K562 (cell line): ENCODE data around the gene LSM8. TPM values are rescaled to one million over a fixed set of nuclear protein-coding genes. Genes with fewer than 3 reads are reported as not detected.

ENCODE experiments used
- ATAC-seq: fragments of 200-7000 bp; cut with Tn5 transposase; 3 replicates; pipeline ENCODE4 v1.9.1; 2020; ENCODE audit warnings: moderate library complexity
- BruUV-seq: library from RNA; stranded (reverse); fragments of 400-500 nt; replicated peaks from 2 replicates; lab custom pipeline; 2021; lab: Mats Ljungman, UMichigan
- CTCF ChIA-PET: fragments of 300-600 bp; formaldehyde crosslinking; extraction: SDS; loops from one replicate; lab custom pipeline; 2021; ENCODE audit warnings: low intra/inter-chr PET ratio; lab: Yijun Ruan, JAX
- POLR2A ChIA-PET: fragments of 300-600, 350-650 bp; sonication (Branson Sonifier 250); formaldehyde crosslinking; extraction: SDS; loops from one replicate; lab custom pipeline; 2021; ENCODE audit warnings: antibody characterized with exemption, inconsistent platforms; lab: Yijun Ruan, JAX
- DNase-seq, 4 experiments: peaks; one replicate each; pipeline versions ENCODE4 v3.0.0 to v3.0.0-alpha.2; 2011 to 2018; ENCODE audit warnings: low spot score in 3 of 4, mixed read lengths in 3 of 4; ENCODE audit errors: extremely low read depth in 1 of 4
- FAIRE-seq: peaks from 2 replicates; lab custom pipeline; 2011; peaks lifted over from hg19 to GRCh38; lab: Jason Lieb, UNC
- H2AFZ ChIP-seq: 2 replicates; pipeline ENCODE4 v1.6.0; 2011; ENCODE audit warnings: low read depth, low read length, control low read depth, inconsistent platforms
- H3K27ac ChIP-seq: fragments of 200-600 bp; 3 replicates; pipeline ENCODE4 v1.8.0; 2011; ENCODE audit warnings: low read depth, mild to moderate bottlenecking, control low read depth, inconsistent platforms, low read length, moderate library complexity, mixed read lengths; ENCODE audit errors: extremely low read depth
- H3K27me3 ChIP-seq, 2 experiments: fragments of 300-600 bp in 1 of 2; 2 replicates in 1 of 2; 3 replicates in 1 of 2; pipeline versions ENCODE4 v1.6.0 to v1.8.0; 2011; ENCODE audit warnings: inconsistent platforms in 2 of 2, low read length in 2 of 2, mild to moderate bottlenecking in 1 of 2, mixed read lengths in 1 of 2, moderate library complexity in 1 of 2; ENCODE audit not compliant: control insufficient read depth in 2 of 2, insufficient read depth in 2 of 2
- H3K36me3 ChIP-seq: fragments of 300-600 bp; 3 replicates; pipeline ENCODE4 v1.8.0; 2011; ENCODE audit warnings: mild to moderate bottlenecking, low read length, inconsistent platforms; ENCODE audit not compliant: control insufficient read depth, insufficient read depth
- H3K4me1 ChIP-seq, 2 experiments: fragments of 200-600 bp in 1 of 2; replicated peaks in 1 of 2; 2 replicates in 1 of 2; 3 replicates in 1 of 2; pipeline versions ENCODE4 v1.5.1 to v1.8.0; 2011; ENCODE audit warnings: inconsistent platforms in 2 of 2, low read length in 2 of 2, mild to moderate bottlenecking in 1 of 2, mixed read lengths in 1 of 2, moderate library complexity in 1 of 2; ENCODE audit not compliant: control insufficient read depth in 2 of 2, insufficient read depth in 2 of 2
- H3K4me2 ChIP-seq: 2 replicates; pipeline ENCODE4 v1.6.1; 2011; ENCODE audit warnings: low read length, control low read depth, inconsistent platforms, mixed read lengths; ENCODE audit not compliant: insufficient read depth
- H3K4me3 ChIP-seq: fragments of 200-600 bp; sonication (generic), shearing (Covaris generic); 2 replicates; pipeline ENCODE4 v1.5.1; 2016; ENCODE audit warnings: control low read depth, inconsistent platforms
- H3K79me2 ChIP-seq: fragments of 200-600 bp; 3 replicates; pipeline ENCODE4 v1.8.0; 2011; ENCODE audit warnings: low read length, inconsistent platforms; ENCODE audit not compliant: control insufficient read depth, insufficient read depth
- H3K9ac ChIP-seq, 2 experiments: 2 replicates each; pipeline versions ENCODE4 v1.6.0 to v1.6.1; 2011; ENCODE audit warnings: low read depth in 2 of 2, low read length in 2 of 2, control low read depth in 1 of 2, inconsistent platforms in 1 of 2, mild to moderate bottlenecking in 1 of 2, mixed read lengths in 1 of 2; ENCODE audit not compliant: insufficient read depth in 1 of 2
- H3K9me1 ChIP-seq: one replicate; pipeline ENCODE4 v1.6.0; 2011; ENCODE audit warnings: inconsistent platforms, mild to moderate bottlenecking, low read length, moderate library complexity; ENCODE audit not compliant: control insufficient read depth, insufficient read depth
- H3K9me3 ChIP-seq: replicated peaks from 2 replicates; pipeline ENCODE4 v1.5.1; 2011; ENCODE audit warnings: low read depth, low read length, inconsistent platforms; ENCODE audit not compliant: control insufficient read depth, insufficient read depth
- H4K20me1 ChIP-seq: replicated peaks from 2 replicates; pipeline ENCODE4 v1.6.1; 2011; ENCODE audit warnings: low read length, inconsistent platforms, mixed read lengths; ENCODE audit not compliant: control insufficient read depth, insufficient read depth
- EHMT2 ChIP-seq: fragments of 450-650 bp; IDR thresholded peaks from 2 replicates; pipeline ENCODE4 v1.6.1; 2018; ENCODE audit warnings: antibody characterized with exemption
- ELF2 ChIP-seq: fragments of 250-450 bp; sonication (Bioruptor Pico); IDR thresholded peaks from 2 replicates; pipeline ENCODE4 v1.5.0; 2021; ENCODE audit warnings: mild to moderate bottlenecking
- ETV6 ChIP-seq, 3 experiments: fragments of 150-350 bp in 1 of 3; sonication (generic) in 1 of 3; formaldehyde crosslinking in 1 of 3; IDR thresholded peaks; 2 replicates each; pipeline versions ENCODE4 v1.6.1 to v1.8.0; 2014 to 2022; ENCODE audit warnings: borderline replicate concordance in 2 of 3, low read depth in 2 of 3, antibody characterized with exemption in 1 of 3, low read length in 1 of 3, mild to moderate bottlenecking in 1 of 3, missing genetic modification reagents in 1 of 3
- FOXO4 ChIP-seq: fragments of 450-650 bp; formaldehyde crosslinking; IDR thresholded peaks from 2 replicates; pipeline ENCODE4 v1.4.0; 2020; ENCODE audit warnings: mild to moderate bottlenecking, moderate library complexity
- HCFC1 ChIP-seq: IDR thresholded peaks from 2 replicates; pipeline ENCODE4 v1.6.1; 2012; ENCODE audit warnings: low read depth, low read length, improper control_type of control experiment
- HMG20A ChIP-seq: fragments of 450-650 bp; formaldehyde crosslinking; conservative IDR thresholded peaks from 2 replicates; pipeline ENCODE4 v1.4.0; 2020; ENCODE audit warnings: mild to moderate bottlenecking, mixed read lengths
- IRF1 ChIP-seq: sonication (generic); formaldehyde crosslinking; IDR thresholded peaks from 2 replicates; pipeline ENCODE4 v1.8.0; 2022; ENCODE audit warnings: missing genetic modification reagents, mild to moderate bottlenecking, borderline replicate concordance
- MEIS2 ChIP-seq: fragments of 450-650 bp; IDR thresholded peaks from 2 replicates; pipeline ENCODE4 v1.6.1; 2014; ENCODE audit warnings: mild to moderate bottlenecking; ENCODE audit not compliant: partially characterized antibody
- NFE2 ChIP-seq: IDR thresholded peaks from 2 replicates; pipeline ENCODE4 v1.6.1; 2014; ENCODE audit warnings: antibody characterized with exemption, low read depth
- NKRF ChIP-seq: fragments of 450-650 bp; IDR thresholded peaks from 2 replicates; pipeline ENCODE4 v1.6.1; 2016; ENCODE audit warnings: borderline replicate concordance
- PRDM10 ChIP-seq: fragments of 450-650 bp; IDR thresholded peaks from 2 replicates; pipeline ENCODE4 v1.6.1; 2018; ENCODE audit not compliant: partially characterized antibody
- SP1 ChIP-seq: sonication (generic); formaldehyde crosslinking; IDR thresholded peaks from 2 replicates; pipeline ENCODE4 v1.8.1; 2022; ENCODE audit warnings: mild to moderate bottlenecking, missing genetic modification reagents
- ZFP36 ChIP-seq: fragments of 150-350 bp; IDR thresholded peaks from 2 replicates; pipeline ENCODE4 v1.6.1; 2018; ENCODE audit warnings: low read length, low read depth; ENCODE audit not compliant: partially characterized antibody
- ZNF133 ChIP-seq: fragments of 250-450 bp; sonication (Bioruptor Pico); IDR thresholded peaks from 2 replicates; pipeline ENCODE4 v1.4.0; 2020; ENCODE audit warnings: mild to moderate bottlenecking
- ZNF354B ChIP-seq: fragments of 250-450 bp; sonication (Bioruptor Pico); IDR thresholded peaks from 2 replicates; pipeline ENCODE4 v1.4.0; 2020
- in situ Hi-C: fragments of 300-500 bp; cut with MboI; formaldehyde crosslinking; loops from 4 replicates; pipeline ENCODE4 v1.15.0; 2018; ENCODE audit warnings: inconsistent platforms, mixed read lengths
- intact Hi-C: fragments of 100-400 bp; cut with micrococcal nuclease; formaldehyde crosslinking; loops from 2 replicates; pipeline ENCODE4 v1.14.2; 2022
- polyA plus RNA-seq, 8 experiments: library from polyadenylated mRNA; depleted of rRNA in 4 of 8; stranded (reverse) in 5 of 8; unstranded in 3 of 8; fragments of >200 nt; fragmentation: Nextera tagmentation in 2 of 8; fragmentation: Illumina TruSeq in 1 of 8; extraction: Ambion mirVana in 2 of 8; extraction: Trizol in 1 of 8; gene quantifications; 2 replicates each; pipeline versions ENCODE4 v1.2.1 to v1.2.3, GENCODE V29; 2011 to 2014; ENCODE audit warnings: inconsistent platforms in 1 of 8, missing spikeins in 1 of 8
- total RNA-seq, 7 experiments: library from RNA; depleted of rRNA in 6 of 7; stranded (reverse); fragments of >200 nt in 6 of 7; fragmentation: Illumina TruSeq in 2 of 7; extraction: Trizol in 2 of 7; gene quantifications; 2 replicates each; pipeline versions ENCODE4 v1.2.1 to v1.2.3, GENCODE V29; 2011 to 2021; ENCODE audit warnings: low replicate concordance in 1 of 7

Gene LSM8
- total and polyA plus RNA-seq, 9 of the 15 experiments (the other 6 are each of a cell fraction or from before 2014, with no cell fraction given): 81.5 to 340 (median 180) TPM

- TF ChIP-seq NKRF (no peak), HMG20A (no peak), ZNF354B (no peak), FOXO4 (CRISPR knock-in tag) (no peak), ETV6 (IDR thresholded peaks at IDR 0.05; ENCODE audit: borderline replicate concordance in 1 of 2, low read depth in 2 of 2, low read length in 1 of 2) (no peak), ETV6 (CRISPR knock-in tag; IDR thresholded peaks at IDR 0.05; ENCODE audit: borderline replicate concordance) (no peak), NFE2 (no peak), MEIS2 (no peak), ZFP36 (no peak)
These were observed 31.8 kb upstream of the LSM8 start (continued) for GRCh38 chr7:118152149-118152548.

- ATAC-seq: no peak
- Histone ChIP-seq H3K36me3 (no peaks in the 10 kb centered on the region), H3K4me3 (no peak overlapping the region), H3K27me3 (no peaks in the 10 kb centered on the region), H4K20me1 (no peaks in the 10 kb centered on the region), H3K4me2 (no peak overlapping the region), H3K79me2 (no peaks in the 10 kb centered on the region), H3K9me3 (no peaks in the 10 kb centered on the region), H3K9ac (no peak overlapping the region), H3K4me1 (no peaks in the 10 kb centered on the region), H3K27ac (no peak overlapping the region), H2AFZ (no peak overlapping the region), H3K9me1 (no peaks in the 10 kb centered on the region)
- BruUV-seq: no TSS peak
- FAIRE-seq: no peak
- CTCF ChIA-PET: interaction anchor here (0.6 to 1.5 kb wide), 3 partner anchors 21 to 694 kb away, joined by 3 to 15 read pairs (median 4); no protein-coding TSS in a partner anchor
- intact Hi-C loops: loop anchor here (1.0 to 5.0 kb wide), 4 partner anchors 45 to 753 kb away; no protein-coding TSS in a partner anchor
- DNase-seq: no peak
- POLR2A ChIA-PET: no interaction called here
- in situ Hi-C loops: no loop called here
- TF ChIP-seq IRF1: no peak
- no peak for TF ChIP-seq ZNF133 (CRISPR knock-in tag)
- TF ChIP-seq PRDM10: no peak
- TF ChIP-seq HCFC1: no peak
- TF ChIP-seq EHMT2: no peak
- TF ChIP-seq SP1 (CRISPR knock-in tag): no peak
- no peak for TF ChIP-seq ELF2 (CRISPR knock-in tag)
These were observed 31.3 kb upstream of the LSM8 start for GRCh38 chr7:118152654-118153053.
